Measurements from ENCODE around the gene PLCL1.

The PLCL1 gene

DNA sequence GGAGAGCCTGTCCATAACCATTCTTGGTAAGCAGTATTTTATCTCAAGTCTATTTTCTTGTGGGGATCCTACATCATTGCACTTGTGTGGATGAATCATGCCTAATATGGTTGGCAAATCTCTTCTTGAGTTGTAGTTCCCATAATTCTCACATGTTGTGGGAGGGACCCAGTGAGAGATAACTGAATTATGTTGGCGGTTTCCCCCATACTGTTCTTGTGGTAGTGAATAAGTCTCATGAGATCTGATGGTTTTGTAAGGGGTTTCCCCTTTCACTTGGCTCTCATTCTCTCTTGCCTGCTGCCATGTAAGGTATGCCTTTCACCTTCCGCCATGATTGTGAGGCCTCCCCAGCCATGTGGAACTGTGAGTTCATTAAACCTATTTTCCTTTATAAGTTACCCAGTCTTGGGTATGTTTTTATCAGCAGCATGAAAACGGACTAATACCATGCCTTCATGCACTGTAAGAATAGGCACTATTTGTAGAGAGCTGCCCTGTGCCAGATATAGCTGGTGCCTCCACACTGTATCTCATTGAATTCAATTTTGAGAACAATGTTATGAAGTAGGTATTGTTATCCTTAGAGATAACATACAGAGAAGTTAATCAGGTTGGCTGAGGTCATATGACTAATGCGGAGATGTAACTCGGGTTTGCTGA is 148.3 kb downstream of the PLCL1 start:
- TF ChIP-seq, protein P1, sequence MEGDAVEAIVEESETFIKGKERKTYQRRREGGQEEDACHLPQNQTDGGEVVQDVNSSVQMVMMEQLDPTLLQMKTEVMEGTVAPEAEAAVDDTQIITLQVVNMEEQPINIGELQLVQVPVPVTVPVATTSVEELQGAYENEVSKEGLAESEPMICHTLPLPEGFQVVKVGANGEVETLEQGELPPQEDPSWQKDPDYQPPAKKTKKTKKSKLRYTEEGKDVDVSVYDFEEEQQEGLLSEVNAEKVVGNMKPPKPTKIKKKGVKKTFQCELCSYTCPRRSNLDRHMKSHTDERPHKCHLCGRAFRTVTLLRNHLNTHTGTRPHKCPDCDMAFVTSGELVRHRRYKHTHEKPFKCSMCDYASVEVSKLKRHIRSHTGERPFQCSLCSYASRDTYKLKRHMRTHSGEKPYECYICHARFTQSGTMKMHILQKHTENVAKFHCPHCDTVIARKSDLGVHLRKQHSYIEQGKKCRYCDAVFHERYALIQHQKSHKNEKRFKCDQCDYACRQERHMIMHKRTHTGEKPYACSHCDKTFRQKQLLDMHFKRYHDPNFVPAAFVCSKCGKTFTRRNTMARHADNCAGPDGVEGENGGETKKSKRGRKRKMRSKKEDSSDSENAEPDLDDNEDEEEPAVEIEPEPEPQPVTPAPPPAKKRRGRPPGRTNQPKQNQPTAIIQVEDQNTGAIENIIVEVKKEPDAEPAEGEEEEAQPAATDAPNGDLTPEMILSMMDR (IDR thresholded peaks at IDR 0.05; ENCODE audit: control insufficient read depth, insufficient read depth, low read depth, low read length, missing control alignments), result no peak
- H3K4me3 ChIP-seq (ENCODE audit: control insufficient read depth, low read depth, low read length), result no peak overlapping the region
- no peak for DNase-seq (ENCODE audit: low read depth)

DNA sequence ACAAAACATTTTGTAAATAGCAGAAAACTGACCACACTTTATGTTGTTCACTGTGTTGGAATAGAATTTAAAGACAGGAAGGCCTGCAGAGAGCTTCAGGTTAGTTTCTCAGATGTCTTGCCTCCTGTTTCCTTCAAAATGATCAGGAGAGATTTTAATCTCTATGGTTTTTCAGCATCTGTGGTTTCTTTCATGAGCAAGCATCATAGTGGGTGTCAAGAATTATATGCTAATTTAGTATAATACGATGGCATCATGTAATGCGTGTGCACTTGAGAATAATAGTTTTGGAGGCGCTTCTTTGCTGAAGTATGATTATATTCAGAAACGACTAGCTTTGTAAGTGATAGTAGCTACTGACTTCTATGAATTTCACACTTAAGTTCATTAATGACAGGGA is 149.9 kb downstream of the PLCL1 start:
- DNase-seq (ENCODE audit: low read depth), result no peak
- TF ChIP-seq, protein P1 (IDR thresholded peaks at IDR 0.05; ENCODE audit: control insufficient read depth, insufficient read depth, low read depth, low read length, missing control alignments), result no peak

GRCh38 chr2:197958592-197959150 is 154.3 kb downstream of the PLCL1 start:
- no peak overlapping the region for H3K4me3 ChIP-seq (ENCODE audit: control insufficient read depth, low read depth, low read length)
- TF ChIP-seq, protein P1 (IDR thresholded peaks at IDR 0.05; ENCODE audit: control insufficient read depth, insufficient read depth, low read depth, low read length, missing control alignments), result no peak
- no peak for DNase-seq (ENCODE audit: low read depth)

More for the DNA sequence above, 149.9 kb downstream of the PLCL1 start:
- no peak overlapping the region for H3K4me3 ChIP-seq (ENCODE audit: control insufficient read depth, low read depth, low read length)

DNA sequence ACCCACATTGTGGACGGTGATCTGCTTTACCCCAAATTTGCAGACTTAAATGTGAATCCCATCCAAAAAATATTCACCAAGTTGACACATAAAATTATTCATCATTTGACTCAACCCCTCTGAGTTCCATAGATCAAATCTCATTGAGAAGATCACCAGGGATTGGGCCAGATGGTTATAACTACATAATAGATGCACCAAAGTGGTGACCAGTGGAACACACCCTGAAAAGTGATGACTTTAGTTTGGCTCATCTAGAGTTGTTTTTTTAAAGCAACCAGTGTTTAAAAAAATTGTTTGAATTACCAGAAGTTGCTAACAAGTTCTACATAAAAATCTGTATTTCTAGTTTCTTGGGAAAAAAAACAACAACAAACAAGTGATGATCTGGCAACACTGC is 155.0 kb downstream of the PLCL1 start:
- no peak overlapping the region for H3K4me3 ChIP-seq (ENCODE audit: control insufficient read depth, low read depth, low read length)
- no peak for DNase-seq (ENCODE audit: low read depth)
- TF ChIP-seq, protein P1 (IDR thresholded peaks at IDR 0.05; ENCODE audit: control insufficient read depth, insufficient read depth, low read depth, low read length, missing control alignments), result no peak

DNA sequence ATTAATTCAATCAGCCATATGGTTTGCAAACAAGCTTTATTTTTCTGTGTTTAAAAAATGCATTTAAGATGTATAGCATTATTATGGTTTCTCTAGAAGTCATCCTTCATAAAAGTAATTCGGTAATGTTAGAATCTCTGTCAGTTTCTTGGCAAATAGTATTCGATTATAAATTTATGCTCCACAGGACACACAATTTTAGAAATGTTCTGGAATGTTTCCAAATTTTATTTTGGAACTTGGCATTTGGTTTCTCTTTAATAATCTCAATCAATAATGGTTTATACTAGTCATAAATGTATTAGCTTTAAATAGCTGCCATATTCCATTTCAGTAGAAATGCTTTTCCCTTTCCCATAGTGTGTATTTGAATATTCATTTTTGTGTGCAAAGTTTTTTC is 156.4 kb downstream of the PLCL1 start:
- no peak for DNase-seq (ENCODE audit: low read depth)
- no peak overlapping the region for H3K4me3 ChIP-seq (ENCODE audit: control insufficient read depth, low read depth, low read length)
- TF ChIP-seq, protein P1 (IDR thresholded peaks at IDR 0.05; ENCODE audit: control insufficient read depth, insufficient read depth, low read depth, low read length, missing control alignments), result no peak

DNA sequence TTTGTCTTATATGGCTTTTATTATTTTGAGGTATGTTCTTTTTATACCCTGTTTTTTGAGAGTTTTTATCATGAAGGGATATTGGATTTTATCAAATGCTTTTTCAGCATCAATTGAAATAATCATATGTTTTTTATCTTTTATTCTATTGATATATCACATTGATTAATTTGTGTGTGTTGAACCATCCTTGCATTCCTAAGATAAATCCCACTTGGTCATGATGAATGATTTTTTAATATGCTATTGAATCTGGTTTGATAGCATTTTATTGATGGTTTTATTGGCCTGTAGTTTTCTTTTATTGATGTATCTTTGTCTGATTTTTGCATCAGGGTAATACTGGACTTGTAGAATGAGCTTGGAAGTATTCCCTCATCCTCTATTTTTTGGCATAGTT is 160.3 kb downstream of the PLCL1 start:
- TF ChIP-seq, protein P1 (IDR thresholded peaks at IDR 0.05; ENCODE audit: control insufficient read depth, insufficient read depth, low read depth, low read length, missing control alignments), result no peak
- H3K4me3 ChIP-seq (ENCODE audit: control insufficient read depth, low read depth, low read length), result no peak overlapping the region
- no peak for DNase-seq (ENCODE audit: low read depth)

Data from AG09309 (cell line).